Measurements from ENCODE around the gene TINCR. TPM values are rescaled to one million over a fixed set of nuclear protein-coding genes. Genes with fewer than 3 reads are reported as not detected.

Gene TINCR
- polyA plus RNA-seq, 2 of the 4 experiments (the other 2 are of a cell fraction): 1.2 to 1.8 TPM

Small RNA genes within 50 kb of the gene (small RNA-seq; reads per million reads assigned to genes)
- gene SNRPEP4: 0 to 0.97 (median 0) reads per million in 6 experiments

Other genes starting within 250 kb of the TINCR start
- 22.3 and 25.0 TPM in 2 replicates for gene PTPRS, start 227.1 kb downstream of the TINCR start, polyA plus RNA-seq (2011; rRNA removed)
- 38.8 to 44.7 TPM (median 41.6 TPM) in 3 replicates for gene PTPRS, start 227.1 kb downstream of the TINCR start, polyA plus RNA-seq (2017; fragmentation: RNase III; extraction: RNeasy Plus Mini Kit Qiagen cat#74134 plus additional on column Dnase treatment)
- not detected in 2 replicates for gene ZNRF4, start 112.5 kb downstream of the TINCR start, polyA plus RNA-seq (2011; rRNA removed)
- gene ZNRF4, start 112.5 kb downstream of the TINCR start, polyA plus RNA-seq (2017; fragmentation: RNase III; extraction: RNeasy Plus Mini Kit Qiagen cat#74134 plus additional on column Dnase treatment): not detected in 3 replicates
- gene SAFB2, start 54.8 kb upstream of the TINCR start, polyA plus RNA-seq (2011; rRNA removed): 23.4 and 33.2 TPM in 2 replicates
- gene SAFB2, start 54.8 kb upstream of the TINCR start, polyA plus RNA-seq (2017; fragmentation: RNase III; extraction: RNeasy Plus Mini Kit Qiagen cat#74134 plus additional on column Dnase treatment): 42.2 to 52.3 TPM (median 51.2 TPM) in 3 replicates
- gene SAFB, start 55.1 kb upstream of the TINCR start, polyA plus RNA-seq (2011; rRNA removed): 37.5 and 55.0 TPM in 2 replicates
- 69.8 to 74.3 TPM (median 74.0 TPM) in 3 replicates for gene SAFB, start 55.1 kb upstream of the TINCR start, polyA plus RNA-seq (2017; fragmentation: RNase III; extraction: RNeasy Plus Mini Kit Qiagen cat#74134 plus additional on column Dnase treatment)
- gene MICOS13, start 112.6 kb upstream of the TINCR start, polyA plus RNA-seq (2011; rRNA removed): 19.1 and 20.5 TPM in 2 replicates
- 43.1 to 48.8 TPM (median 48.6 TPM) in 3 replicates for gene MICOS13, start 112.6 kb upstream of the TINCR start, polyA plus RNA-seq (2017; fragmentation: RNase III; extraction: RNeasy Plus Mini Kit Qiagen cat#74134 plus additional on column Dnase treatment)
- gene HSD11B1L, start 113.1 kb upstream of the TINCR start, polyA plus RNA-seq (2011; rRNA removed): 2.5 and 2.8 TPM in 2 replicates
- gene HSD11B1L, start 113.1 kb upstream of the TINCR start, polyA plus RNA-seq (2017; fragmentation: RNase III; extraction: RNeasy Plus Mini Kit Qiagen cat#74134 plus additional on column Dnase treatment): 2.7 to 4.8 TPM (median 4.8 TPM) in 3 replicates
- 329 and 368 TPM in 2 replicates for gene RPL36, start 122.3 kb upstream of the TINCR start, polyA plus RNA-seq (2011; rRNA removed)
- gene RPL36, start 122.3 kb upstream of the TINCR start, polyA plus RNA-seq (2017; fragmentation: RNase III; extraction: RNeasy Plus Mini Kit Qiagen cat#74134 plus additional on column Dnase treatment): 1,385 to 1,590 TPM (median 1,396 TPM) in 3 replicates
- gene LONP1, start 152.2 kb upstream of the TINCR start, polyA plus RNA-seq (2011; rRNA removed): 41.2 and 42.7 TPM in 2 replicates
- 65.2 to 68.9 TPM (median 66.4 TPM) in 3 replicates for gene LONP1, start 152.2 kb upstream of the TINCR start, polyA plus RNA-seq (2017; fragmentation: RNase III; extraction: RNeasy Plus Mini Kit Qiagen cat#74134 plus additional on column Dnase treatment)
- 0.03 TPM in 1 of 2 replicates, not detected in the other for gene CATSPERD, start 152.7 kb upstream of the TINCR start, polyA plus RNA-seq (2011; rRNA removed)
- gene CATSPERD, start 152.7 kb upstream of the TINCR start, polyA plus RNA-seq (2017; fragmentation: RNase III; extraction: RNeasy Plus Mini Kit Qiagen cat#74134 plus additional on column Dnase treatment): 0.17 TPM in 1 of 3 replicates, not detected in the others
- gene PRR22, start 216.8 kb upstream of the TINCR start, polyA plus RNA-seq (2011; rRNA removed): 0.46 and 0.65 TPM in 2 replicates
- 2.0 to 2.3 TPM (median 2.2 TPM) in 3 replicates for gene PRR22, start 216.8 kb upstream of the TINCR start, polyA plus RNA-seq (2017; fragmentation: RNase III; extraction: RNeasy Plus Mini Kit Qiagen cat#74134 plus additional on column Dnase treatment)
- gene DUS3L, start 223.2 kb upstream of the TINCR start, polyA plus RNA-seq (2011; rRNA removed): 15.5 and 16.3 TPM in 2 replicates
- 26.9 to 29.4 TPM (median 27.9 TPM) in 3 replicates for gene DUS3L, start 223.2 kb upstream of the TINCR start, polyA plus RNA-seq (2017; fragmentation: RNase III; extraction: RNeasy Plus Mini Kit Qiagen cat#74134 plus additional on column Dnase treatment)
- 0.32 and 0.38 TPM in 2 replicates for gene NRTN, start 237.1 kb upstream of the TINCR start, polyA plus RNA-seq (2011; rRNA removed)
- 0.45 to 0.61 TPM (median 0.50 TPM) in 3 replicates for gene NRTN, start 237.1 kb upstream of the TINCR start, polyA plus RNA-seq (2017; fragmentation: RNase III; extraction: RNeasy Plus Mini Kit Qiagen cat#74134 plus additional on column Dnase treatment)